NT2/D1 (cell line): ENCODE data around the gene CCN2.

ENCODE experiments used
- SUZ12 ChIP-seq: IDR thresholded peaks from 2 replicates; pipeline ENCODE4 v1.6.1; 2011; ENCODE audit not compliant: insufficient read length, insufficient read depth; ENCODE audit errors: extremely low read depth
- YY1 ChIP-seq: IDR thresholded peaks from 2 replicates; pipeline ENCODE4 v1.6.1; 2011; ENCODE audit not compliant: insufficient read length, insufficient read depth
- ZNF274 ChIP-seq: IDR thresholded peaks from 2 replicates; pipeline ENCODE4 v1.6.1; 2011; ENCODE audit warnings: mild to moderate bottlenecking, low read depth, low read length

- no peak for TF ChIP-seq SUZ12
- no peak for TF ChIP-seq ZNF274
- no peak for TF ChIP-seq YY1
Measured at GRCh38 chr6:131950767-131951575, at the start of gene CCN2.
